WTC11 (cell line): ENCODE results near the gene ZPR1. TPM values are rescaled to one million over a fixed set of nuclear protein-coding genes. Genes with fewer than 3 reads are reported as not detected.

Experiments used
- ATAC-seq: fragments of 200-7000 bp; cut with Tn5 transposase; 2 replicates; pipeline ENCODE4 v1.10.0; 2021; ENCODE audit warnings: mild to moderate bottlenecking, moderate library complexity
- Bru-seq: library from RNA; stranded (reverse); fragments of 400-500 nt; gene quantifications from one replicate; lab custom pipeline; 2021; lab: Mats Ljungman, UMichigan
- CTCF ChIA-PET: fragments of 300-600 bp; sonication (Branson Sonifier 250); formaldehyde crosslinking; loops from one replicate; lab custom pipeline; 2021; ENCODE audit warnings: antibody characterized with exemption; lab: Charles Lee
- POLR2A ChIA-PET: fragments of 350-600 bp; sonication (Branson Sonifier 250); formaldehyde crosslinking; loops from one replicate; lab custom pipeline; 2021; ENCODE audit warnings: antibody characterized with exemption; lab: Charles Lee
- DNase-seq: peaks from one replicate; pipeline ENCODE4 v3.0.0; 2021; ENCODE audit warnings: low spot score
- H3K27ac Mint-ChIP-seq: 2 replicates; pipeline ENCODE4 v1.8.0; 2021; ENCODE audit warnings: mixed read lengths
- H3K27me3 Mint-ChIP-seq: 2 replicates; pipeline ENCODE4 v1.8.0; 2021; ENCODE audit warnings: low read depth, mild to moderate bottlenecking, moderate library complexity, mixed read lengths
- H3K36me3 Mint-ChIP-seq: 2 replicates; pipeline ENCODE4 v1.8.0; 2021; ENCODE audit warnings: mixed read lengths
- H3K4me1 Mint-ChIP-seq: 2 replicates; pipeline ENCODE4 v1.8.0; 2022; ENCODE audit warnings: mixed read lengths
- H3K4me3 Mint-ChIP-seq: 2 replicates; pipeline ENCODE4 v1.8.0; 2021; ENCODE audit warnings: mild to moderate bottlenecking, moderate library complexity, mixed read lengths
- H3K9me3 Mint-ChIP-seq: 2 replicates; pipeline ENCODE4 v1.8.0; 2021; ENCODE audit warnings: mixed read lengths
- ARID4B ChIP-seq: sonication (generic); formaldehyde crosslinking; IDR thresholded peaks from 2 replicates; pipeline ENCODE4 v1.8.0; 2023; ENCODE audit warnings: missing genetic modification reagents, mild to moderate bottlenecking, borderline replicate concordance
- CREM ChIP-seq: sonication (generic); formaldehyde crosslinking; IDR thresholded peaks from 2 replicates; pipeline ENCODE4 v1.8.1; 2022; ENCODE audit warnings: mild to moderate bottlenecking, missing genetic modification reagents, moderate library complexity
- E2F1 ChIP-seq: sonication (generic); formaldehyde crosslinking; IDR thresholded peaks from 2 replicates; pipeline ENCODE4 v1.8.0; 2022; ENCODE audit warnings: mild to moderate bottlenecking, missing genetic modification reagents
- E2F5 ChIP-seq: sonication (generic); formaldehyde crosslinking; IDR thresholded peaks from 2 replicates; pipeline ENCODE4 v1.8.1; 2022; ENCODE audit warnings: mild to moderate bottlenecking, moderate library complexity, missing genetic modification reagents
- KAT7 ChIP-seq: sonication (generic); formaldehyde crosslinking; IDR thresholded peaks from 2 replicates; pipeline ENCODE4 v1.8.1; 2023; ENCODE audit warnings: missing genetic modification reagents, mild to moderate bottlenecking, borderline replicate concordance
- MAX ChIP-seq: sonication (generic); formaldehyde crosslinking; IDR thresholded peaks from 2 replicates; pipeline ENCODE4 v1.8.0; 2022; ENCODE audit warnings: mild to moderate bottlenecking, missing genetic modification reagents
- MLX ChIP-seq: sonication (generic); formaldehyde crosslinking; IDR thresholded peaks from 2 replicates; pipeline ENCODE4 v1.8.1; 2023; ENCODE audit warnings: mild to moderate bottlenecking, missing genetic modification reagents, moderate library complexity
- NR1H2 ChIP-seq: sonication (generic); formaldehyde crosslinking; IDR thresholded peaks from 2 replicates; pipeline ENCODE4 v1.9.0; 2021; ENCODE audit warnings: mild to moderate bottlenecking, moderate library complexity, missing genetic modification reagents
- NR3C1 ChIP-seq: sonication (generic); formaldehyde crosslinking; conservative IDR thresholded peaks from 2 replicates; pipeline ENCODE4 v1.8.1; 2023; ENCODE audit warnings: low read depth, mild to moderate bottlenecking, missing genetic modification reagents
- OVOL2 ChIP-seq: fragments of 250-450 bp; sonication (Bioruptor Pico); IDR thresholded peaks from 2 replicates; pipeline ENCODE4 v1.9.0; 2021; ENCODE audit warnings: mild to moderate bottlenecking, borderline replicate concordance
- TEAD4 ChIP-seq: sonication (generic); formaldehyde crosslinking; IDR thresholded peaks from 2 replicates; pipeline ENCODE4 v1.8.0; 2022; ENCODE audit warnings: mild to moderate bottlenecking, missing genetic modification reagents
- ZNF121 ChIP-seq: sonication (generic); formaldehyde crosslinking; IDR thresholded peaks from 2 replicates; pipeline ENCODE4 v1.8.0; 2023; ENCODE audit warnings: missing genetic modification reagents
- ZNF317 ChIP-seq: sonication (generic); formaldehyde crosslinking; IDR thresholded peaks from 2 replicates; pipeline ENCODE4 v1.8.1; 2023; ENCODE audit warnings: low read depth, mild to moderate bottlenecking, moderate library complexity, missing genetic modification reagents, borderline replicate concordance
- ZNF416 ChIP-seq: fragments of 250-450 bp; sonication (Bioruptor Pico); IDR thresholded peaks from 2 replicates; pipeline ENCODE4 v1.9.0; 2021; ENCODE audit warnings: mild to moderate bottlenecking, inconsistent platforms
- ZNF671 ChIP-seq: fragments of 250-450 bp; sonication (Bioruptor Pico); IDR thresholded peaks from 2 replicates; pipeline ENCODE4 v1.8.0; 2021; ENCODE audit warnings: mild to moderate bottlenecking
- long read RNA-seq, 3 experiments: library from RNA in 1 of 3; library from capped mRNA in 1 of 3; library from polyadenylated mRNA in 1 of 3; unstranded in 2 of 3; stranded (forward) in 1 of 3; transcript quantifications; one replicate each; pipeline ENCODE4 v2.0.0, GENCODE V29; 2021
- total RNA-seq: library from RNA; stranded (reverse); gene quantifications from 3 replicates; pipeline ENCODE4 v1.2.3, GENCODE V29; 2021
- TF ChIP-seq, protein P1 (sequence below): fragments of 250-450 bp; sonication (Bioruptor Pico); IDR thresholded peaks from 2 replicates; pipeline ENCODE4 v1.8.0; 2021; ENCODE audit warnings: mild to moderate bottlenecking
- TF ChIP-seq, protein P2 (sequence below): sonication (generic); formaldehyde crosslinking; IDR thresholded peaks from 2 replicates; pipeline ENCODE4 v1.8.0; 2023; ENCODE audit warnings: missing genetic modification reagents
- TF ChIP-seq, protein P3 (sequence below): fragments of 250-450 bp; sonication (Bioruptor Pico); IDR thresholded peaks from 2 replicates; pipeline ENCODE4 v1.9.0; 2021; ENCODE audit warnings: mild to moderate bottlenecking

ZPR1 gene, protein sequence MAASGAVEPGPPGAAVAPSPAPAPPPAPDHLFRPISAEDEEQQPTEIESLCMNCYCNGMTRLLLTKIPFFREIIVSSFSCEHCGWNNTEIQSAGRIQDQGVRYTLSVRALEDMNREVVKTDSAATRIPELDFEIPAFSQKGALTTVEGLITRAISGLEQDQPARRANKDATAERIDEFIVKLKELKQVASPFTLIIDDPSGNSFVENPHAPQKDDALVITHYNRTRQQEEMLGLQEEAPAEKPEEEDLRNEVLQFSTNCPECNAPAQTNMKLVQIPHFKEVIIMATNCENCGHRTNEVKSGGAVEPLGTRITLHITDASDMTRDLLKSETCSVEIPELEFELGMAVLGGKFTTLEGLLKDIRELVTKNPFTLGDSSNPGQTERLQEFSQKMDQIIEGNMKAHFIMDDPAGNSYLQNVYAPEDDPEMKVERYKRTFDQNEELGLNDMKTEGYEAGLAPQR
- total RNA-seq, result 55.2 to 59.6 TPM (median 56.6 TPM) in 3 replicates
- percentile 87 among the genes with signal in this experiment for Bru-seq, nascent RNA
- long read RNA-seq, experiment 1, full-length matches to known transcripts, result 289 of 341 reads
- long read RNA-seq, experiment 1, partial matches to known transcripts, result 17 of 341 reads
- long read RNA-seq, experiment 1, other reads (novel, unspliced or antisense), result 35 of 341 reads
- long read RNA-seq, experiment 2, full-length matches to known transcripts, result 41 of 73 reads
- long read RNA-seq, experiment 2, partial matches to known transcripts, result 14 of 73 reads
- long read RNA-seq, experiment 2, other reads (novel, unspliced or antisense), result 18 of 73 reads
- long read RNA-seq, experiment 3, partial matches to known transcripts, result 6 of 8 reads
- long read RNA-seq, experiment 3, other reads (novel, unspliced or antisense), result 2 of 8 reads

DNA sequence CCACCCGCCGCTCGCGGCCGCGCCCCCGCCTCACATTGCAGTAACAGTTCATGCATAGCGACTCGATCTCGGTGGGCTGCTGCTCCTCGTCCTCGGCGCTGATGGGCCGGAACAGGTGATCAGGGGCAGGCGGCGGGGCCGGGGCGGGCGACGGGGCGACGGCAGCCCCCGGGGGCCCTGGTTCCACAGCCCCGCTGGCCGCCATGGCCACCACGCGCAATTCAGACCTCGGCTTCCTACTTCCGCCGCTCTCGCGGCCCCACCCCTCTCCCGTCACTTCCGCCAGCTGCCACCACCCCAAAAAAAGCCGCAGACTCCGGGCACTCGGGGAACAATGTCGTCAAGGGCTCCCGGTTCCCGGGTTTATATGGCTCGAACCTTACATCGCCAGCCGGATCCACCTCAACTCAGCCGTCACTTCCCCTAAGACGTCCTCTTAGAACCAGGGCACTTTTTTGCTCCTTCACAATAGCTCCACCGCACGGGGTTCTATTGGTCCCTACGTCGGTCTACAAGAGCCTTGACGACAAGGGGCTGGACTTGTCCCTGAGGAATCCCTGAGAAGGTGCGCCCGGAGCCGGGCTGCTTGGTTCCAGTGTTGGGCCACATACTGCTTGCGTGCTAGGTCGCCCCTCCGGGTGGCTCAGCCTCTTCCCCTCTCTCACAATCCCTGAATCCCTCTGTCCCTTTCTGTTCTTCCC, at the start of gene ZPR1:
Gene ZPR1, minus strand, starts transcription at position 238 of the 701 bp plus-strand sequence. Its CDS starts 33 bp downstream, at position 205.
- ChIA-PET POLR2A (no interaction called here), CTCF (interaction anchor here (0.6 to 8.7 kb wide), 10 partner anchors 44 to 351 kb away, joined by 3 to 358 read pairs (median 4); partner anchors contain the start of genes APOA1 and SIK3)
- peaks cover 22% of the 10 kb centered on the region for H3K4me1 Mint-ChIP-seq
- peaks cover 40% of the 10 kb centered on the region for H3K36me3 Mint-ChIP-seq
- ATAC-seq (peak; percentile 66), DNase-seq (peak; percentile 72)
- H3K4me3 Mint-ChIP-seq, result peak within 1 kb of the TSS; percentile 94
- peak within 1 kb of the TSS; percentile 61 for H3K27ac Mint-ChIP-seq
- no peaks in the 10 kb centered on the region for H3K9me3 Mint-ChIP-seq
- H3K27me3 Mint-ChIP-seq, result peaks cover 23% of the 10 kb centered on the region
- TF ChIP-seq ZNF671 (CRISPR knock-in tag) (no peak), TEAD4 (CRISPR knock-in tag) (no peak), CREM (peak; percentile 90), E2F1 (CRISPR knock-in tag) (no peak), ZNF121 (CRISPR knock-in tag) (no peak), NR1H2 (CRISPR knock-in tag) (no peak), KAT7 (CRISPR knock-in tag) (no peak), MLX (CRISPR knock-in tag) (no peak), E2F5 (CRISPR knock-in tag) (no peak), ZNF416 (CRISPR knock-in tag) (no peak), MAX (CRISPR knock-in tag) (peak; percentile 70), NR3C1 (CRISPR knock-in tag) (no peak), ZNF317 (no peak), OVOL2 (CRISPR knock-in tag) (no peak), ARID4B (CRISPR knock-in tag) (0 out of 2 replicates have a peak, but pooled peaks have one; percentile 60)
- TF ChIP-seq, protein P1, sequence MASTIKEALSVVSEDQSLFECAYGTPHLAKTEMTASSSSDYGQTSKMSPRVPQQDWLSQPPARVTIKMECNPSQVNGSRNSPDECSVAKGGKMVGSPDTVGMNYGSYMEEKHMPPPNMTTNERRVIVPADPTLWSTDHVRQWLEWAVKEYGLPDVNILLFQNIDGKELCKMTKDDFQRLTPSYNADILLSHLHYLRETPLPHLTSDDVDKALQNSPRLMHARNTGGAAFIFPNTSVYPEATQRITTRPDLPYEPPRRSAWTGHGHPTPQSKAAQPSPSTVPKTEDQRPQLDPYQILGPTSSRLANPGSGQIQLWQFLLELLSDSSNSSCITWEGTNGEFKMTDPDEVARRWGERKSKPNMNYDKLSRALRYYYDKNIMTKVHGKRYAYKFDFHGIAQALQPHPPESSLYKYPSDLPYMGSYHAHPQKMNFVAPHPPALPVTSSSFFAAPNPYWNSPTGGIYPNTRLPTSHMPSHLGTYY, result no peak
- TF ChIP-seq, protein P2, sequence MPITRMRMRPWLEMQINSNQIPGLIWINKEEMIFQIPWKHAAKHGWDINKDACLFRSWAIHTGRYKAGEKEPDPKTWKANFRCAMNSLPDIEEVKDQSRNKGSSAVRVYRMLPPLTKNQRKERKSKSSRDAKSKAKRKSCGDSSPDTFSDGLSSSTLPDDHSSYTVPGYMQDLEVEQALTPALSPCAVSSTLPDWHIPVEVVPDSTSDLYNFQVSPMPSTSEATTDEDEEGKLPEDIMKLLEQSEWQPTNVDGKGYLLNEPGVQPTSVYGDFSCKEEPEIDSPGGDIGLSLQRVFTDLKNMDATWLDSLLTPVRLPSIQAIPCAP (CRISPR knock-in tag), result no peak
- TF ChIP-seq, protein P3, sequence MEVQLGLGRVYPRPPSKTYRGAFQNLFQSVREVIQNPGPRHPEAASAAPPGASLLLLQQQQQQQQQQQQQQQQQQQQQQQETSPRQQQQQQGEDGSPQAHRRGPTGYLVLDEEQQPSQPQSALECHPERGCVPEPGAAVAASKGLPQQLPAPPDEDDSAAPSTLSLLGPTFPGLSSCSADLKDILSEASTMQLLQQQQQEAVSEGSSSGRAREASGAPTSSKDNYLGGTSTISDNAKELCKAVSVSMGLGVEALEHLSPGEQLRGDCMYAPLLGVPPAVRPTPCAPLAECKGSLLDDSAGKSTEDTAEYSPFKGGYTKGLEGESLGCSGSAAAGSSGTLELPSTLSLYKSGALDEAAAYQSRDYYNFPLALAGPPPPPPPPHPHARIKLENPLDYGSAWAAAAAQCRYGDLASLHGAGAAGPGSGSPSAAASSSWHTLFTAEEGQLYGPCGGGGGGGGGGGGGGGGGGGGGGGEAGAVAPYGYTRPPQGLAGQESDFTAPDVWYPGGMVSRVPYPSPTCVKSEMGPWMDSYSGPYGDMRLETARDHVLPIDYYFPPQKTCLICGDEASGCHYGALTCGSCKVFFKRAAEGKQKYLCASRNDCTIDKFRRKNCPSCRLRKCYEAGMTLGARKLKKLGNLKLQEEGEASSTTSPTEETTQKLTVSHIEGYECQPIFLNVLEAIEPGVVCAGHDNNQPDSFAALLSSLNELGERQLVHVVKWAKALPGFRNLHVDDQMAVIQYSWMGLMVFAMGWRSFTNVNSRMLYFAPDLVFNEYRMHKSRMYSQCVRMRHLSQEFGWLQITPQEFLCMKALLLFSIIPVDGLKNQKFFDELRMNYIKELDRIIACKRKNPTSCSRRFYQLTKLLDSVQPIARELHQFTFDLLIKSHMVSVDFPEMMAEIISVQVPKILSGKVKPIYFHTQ (CRISPR knock-in tag), result no peak
